Fibroblast of mammary gland (primary cell): ENCODE data around the gene PIAS3.

Experiments used
- DNase-seq: peaks from one replicate; pipeline ENCODE4 v3.0.0-alpha.2; 2010; ENCODE audit warnings: low read depth
- H3K4me3 ChIP-seq: 2 replicates; pipeline ENCODE4 v1.5.1; 2011; ENCODE audit warnings: low read depth, mild to moderate bottlenecking, low read length, moderate library complexity; ENCODE audit not compliant: control insufficient read depth
- TF ChIP-seq, protein P1 (sequence below): conservative IDR thresholded peaks from 2 replicates; pipeline ENCODE4 v1.5.1; 2011; ENCODE audit warnings: low read depth, low read length, inconsistent platforms; ENCODE audit not compliant: control insufficient read depth, insufficient read depth

Gene PIAS3

GRCh38 chr1:145878724-145879123 lies 19.8 kb upstream of the PIAS3 start:
- DNase-seq, result no peak
- H3K4me3 ChIP-seq, result no peak overlapping the region
- TF ChIP-seq, protein P1, sequence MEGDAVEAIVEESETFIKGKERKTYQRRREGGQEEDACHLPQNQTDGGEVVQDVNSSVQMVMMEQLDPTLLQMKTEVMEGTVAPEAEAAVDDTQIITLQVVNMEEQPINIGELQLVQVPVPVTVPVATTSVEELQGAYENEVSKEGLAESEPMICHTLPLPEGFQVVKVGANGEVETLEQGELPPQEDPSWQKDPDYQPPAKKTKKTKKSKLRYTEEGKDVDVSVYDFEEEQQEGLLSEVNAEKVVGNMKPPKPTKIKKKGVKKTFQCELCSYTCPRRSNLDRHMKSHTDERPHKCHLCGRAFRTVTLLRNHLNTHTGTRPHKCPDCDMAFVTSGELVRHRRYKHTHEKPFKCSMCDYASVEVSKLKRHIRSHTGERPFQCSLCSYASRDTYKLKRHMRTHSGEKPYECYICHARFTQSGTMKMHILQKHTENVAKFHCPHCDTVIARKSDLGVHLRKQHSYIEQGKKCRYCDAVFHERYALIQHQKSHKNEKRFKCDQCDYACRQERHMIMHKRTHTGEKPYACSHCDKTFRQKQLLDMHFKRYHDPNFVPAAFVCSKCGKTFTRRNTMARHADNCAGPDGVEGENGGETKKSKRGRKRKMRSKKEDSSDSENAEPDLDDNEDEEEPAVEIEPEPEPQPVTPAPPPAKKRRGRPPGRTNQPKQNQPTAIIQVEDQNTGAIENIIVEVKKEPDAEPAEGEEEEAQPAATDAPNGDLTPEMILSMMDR, result no peak

- TF ChIP-seq, protein P1, result no peak
- DNase-seq, result no peak
- H3K4me3 ChIP-seq, result no peak overlapping the region
Measured at GRCh38 chr1:145877923-145878486, 19.1 kb upstream of the PIAS3 start.

DNA sequence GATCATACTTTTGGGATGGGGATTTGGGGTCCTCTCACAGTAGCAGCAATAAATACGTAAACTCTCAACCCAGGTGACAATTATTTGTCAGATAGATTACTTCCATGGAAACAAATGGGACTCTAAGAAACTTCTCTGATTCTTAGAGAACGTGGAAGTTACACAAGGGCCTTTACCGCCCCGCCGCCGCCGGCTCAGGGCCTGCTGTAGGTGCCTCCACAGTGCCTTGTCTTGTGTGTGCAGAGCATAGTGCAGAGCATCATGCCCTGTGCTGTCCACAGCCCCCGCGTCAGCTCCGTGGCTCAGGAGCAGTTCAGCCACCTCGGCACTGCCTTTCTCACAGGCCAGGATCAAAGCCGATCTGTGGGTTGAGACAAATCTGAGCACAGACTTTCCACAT lies 15.8 kb upstream of the PIAS3 start:
- no peak for DNase-seq
- no peak overlapping the region for H3K4me3 ChIP-seq
- TF ChIP-seq, protein P1, result no peak

DNA sequence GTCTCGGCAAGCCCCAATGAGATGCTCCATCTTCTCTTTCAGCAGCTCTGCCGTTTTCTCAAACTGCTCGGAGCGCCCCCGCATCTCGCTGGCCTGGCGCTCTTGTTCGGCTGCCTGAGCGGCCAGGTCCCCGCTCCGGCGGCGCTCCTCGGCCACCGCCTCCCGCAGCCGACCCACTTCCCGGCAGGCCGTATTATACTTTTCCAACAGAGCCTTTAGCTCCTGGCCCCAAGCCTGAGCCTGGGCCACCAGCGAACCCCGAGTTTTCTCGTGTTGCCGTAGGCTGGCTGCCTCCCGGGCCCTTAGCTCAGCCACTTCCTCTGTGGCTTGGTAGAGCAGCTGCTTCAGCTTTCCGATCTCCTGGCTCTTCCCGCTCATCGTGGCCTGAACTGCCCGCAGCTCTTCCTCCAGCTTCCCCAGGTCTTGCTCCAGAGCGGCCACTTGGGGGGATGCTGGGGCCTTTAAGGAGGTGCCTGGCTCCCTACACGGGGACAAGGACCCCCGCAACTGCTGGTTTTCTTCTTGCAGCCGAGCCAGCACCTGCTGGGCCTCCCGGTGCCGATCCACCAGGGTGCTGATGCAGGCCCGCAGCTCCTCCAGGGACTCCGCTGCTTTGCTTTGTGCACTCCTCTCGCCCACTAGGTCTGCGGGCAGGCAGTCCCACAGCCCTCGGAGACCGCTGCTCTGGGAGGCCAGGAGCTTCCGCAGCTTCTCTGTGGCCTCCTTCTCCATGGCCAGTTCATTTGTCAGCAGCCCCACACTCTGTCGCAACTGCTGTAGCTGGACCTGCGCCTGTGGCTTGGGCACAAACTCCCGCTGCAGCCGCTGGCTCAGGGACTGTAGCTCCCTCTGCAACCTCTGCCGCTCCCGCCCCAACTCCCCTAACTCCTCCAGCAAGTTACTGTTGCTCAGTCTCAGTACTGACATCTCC lies 13.4 kb upstream of the PIAS3 start:
- H3K4me3 ChIP-seq, result peak overlapping the region; percentile 45
- TF ChIP-seq, protein P1, result no peak
- DNase-seq, result peak; percentile 53

GRCh38 chr1:145868232-145868631 lies 9.4 kb upstream of the PIAS3 start:
- TF ChIP-seq, protein P1, result no peak
- H3K4me3 ChIP-seq, result no peak overlapping the region
- no peak for DNase-seq

- DNase-seq, result peak; percentile 50
- TF ChIP-seq, protein P1, result no peak
- no peak overlapping the region for H3K4me3 ChIP-seq
Measured at GRCh38 chr1:145863282-145864018, 4.6 kb upstream of the PIAS3 start.
